ENCODE measurements around the gene PADI3. TPM values are rescaled to one million over a fixed set of nuclear protein-coding genes. Genes with fewer than 3 reads are reported as not detected.

PADI3 gene
- total and polyA plus RNA-seq, 2 donors (not counting 3 experiments of a cell fraction or from before 2014, with no cell fraction given), result not detected

GRCh38 chr1:17306407-17306806 lies 57.5 kb downstream of the PADI3 start:
- CTCF ChIA-PET, result no interaction called here

DNA sequence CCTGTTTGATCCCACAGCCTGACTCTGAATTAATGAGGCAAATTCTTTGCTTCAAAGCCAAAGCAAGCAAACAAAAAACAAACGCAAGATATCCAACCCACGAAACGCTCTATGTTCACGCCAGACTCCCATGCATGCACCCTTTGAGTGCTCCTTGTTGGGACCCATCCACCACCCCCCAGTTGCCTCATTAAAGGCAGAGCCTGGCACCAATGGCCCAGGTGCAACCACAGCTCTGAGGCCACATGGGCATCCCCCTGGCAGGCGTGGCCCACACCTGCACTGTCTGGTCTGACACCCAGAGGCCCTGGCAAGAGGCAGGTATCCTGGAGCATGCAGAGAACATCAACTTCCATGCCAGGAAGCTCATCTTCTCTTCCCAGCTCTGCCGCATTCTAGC lies 58.0 kb downstream of the PADI3 start:
- Histone ChIP-seq H3K79me2 (ENCODE audit: control insufficient read depth, insufficient read depth, low read length) (no peaks in the 10 kb centered on the region), H3K9me1 (replicated peaks; ENCODE audit: control insufficient read depth, extremely low read depth, insufficient read depth, low read length) (no peaks in the 10 kb centered on the region), H4K20me1 (replicated peaks; ENCODE audit: control insufficient read depth, extremely low read depth, insufficient read depth, low read length) (no peaks in the 10 kb centered on the region), H3K27me3 (ENCODE audit: control insufficient read depth in 2 of 2, insufficient read depth in 2 of 2, low read length in 2 of 2) (peaks cover 0 to 2% of the 10 kb centered on the region in 2 experiments), H3K4me1 (ENCODE audit: control insufficient read depth, extremely low read depth, insufficient read depth, low read length) (no peaks in the 10 kb centered on the region), H3K4me2 (ENCODE audit: insufficient read depth, low read length) (no peak overlapping the region), H3K9ac (replicated peaks; ENCODE audit: extremely low read depth, insufficient read depth, low read length) (no peak overlapping the region), H3K36me3 (ENCODE audit: control insufficient read depth in 2 of 2, extremely low read depth in 1 of 2, insufficient read depth in 2 of 2, low read length in 2 of 2) (no peaks in the 10 kb centered on the region), H2AFZ (ENCODE audit: low read depth, low read length) (no peak overlapping the region), H3K27ac (ENCODE audit: insufficient read depth, low read depth, low read length) (no peak overlapping the region), H3K9me3 (replicated peaks; ENCODE audit: control insufficient read depth, insufficient read depth, low read length) (no peaks in the 10 kb centered on the region), H3K4me3 (replicated peaks in 1 of 3; ENCODE audit: insufficient read depth in 1 of 3, low read depth in 1 of 3, low read length in 3 of 3) (no peak overlapping the region)
- CTCF ChIA-PET, result no interaction called here
- intact Hi-C loops (cut with micrococcal nuclease), result no loop called here
- no peak for TF ChIP-seq FOS (IDR thresholded peaks at IDR 0.05; ENCODE audit: borderline replicate concordance, insufficient read depth, low read length)
- TF ChIP-seq CTCF (IDR thresholded peaks at IDR 0.05; ENCODE audit: extremely low read depth in 1 of 2, insufficient read depth in 1 of 2, low read depth in 1 of 2, low read length in 2 of 2), result no peak
- TF ChIP-seq POLR2A (IDR thresholded peaks at IDR 0.05; ENCODE audit: low read depth, low read length), result no peak
- TF ChIP-seq EZH2 (IDR thresholded peaks at IDR 0.05; ENCODE audit: borderline replicate concordance, low read depth, low read length, severe bottlenecking), result no peak
- TF ChIP-seq MAX (IDR thresholded peaks at IDR 0.05; ENCODE audit: insufficient read depth, insufficient read length), result no peak
- TF ChIP-seq GATA2 (IDR thresholded peaks at IDR 0.05; ENCODE audit: insufficient read depth, insufficient read length, low read depth, low read length), result no peak
- no peak for TF ChIP-seq POLR2AphosphoS5 (IDR thresholded peaks at IDR 0.05; ENCODE audit: insufficient read depth, low read depth, low read length)
- TF ChIP-seq MYC (IDR thresholded peaks at IDR 0.05; ENCODE audit: low read depth, low read length), result no peak
- no peak for TF ChIP-seq JUN (IDR thresholded peaks at IDR 0.05; ENCODE audit: borderline replicate concordance, insufficient read depth, insufficient read length, low read depth)
- POLR2A ChIA-PET, result interaction anchor here (0.6 kb wide), 1 partner anchor 133 kb away, joined by 3 read pairs; no protein-coding TSS in a partner anchor
- dilution Hi-C loops (cut with MboI; ENCODE audit: extremely low pct_ligation_motif_present, low sequenced_read_pairs), result no loop called here
- DNase-seq (ENCODE audit: low read depth, low spot score) (no peak), FAIRE-seq (no peak)
- no TSS peak for BruUV-seq (replicated peaks)

More at GRCh38 chr1:17306407-17306806, 57.5 kb downstream of the PADI3 start:
- no peak for DNase-seq (ENCODE audit: low read depth, low spot score)
- Histone ChIP-seq H3K27ac (ENCODE audit: insufficient read depth, low read depth, low read length) (no peak overlapping the region), H3K27me3 (ENCODE audit: control insufficient read depth in 2 of 2, insufficient read depth in 2 of 2, low read length in 2 of 2) (peaks cover 0 to 2% of the 10 kb centered on the region in 2 experiments), H4K20me1 (replicated peaks; ENCODE audit: control insufficient read depth, extremely low read depth, insufficient read depth, low read length) (no peaks in the 10 kb centered on the region), H3K4me1 (ENCODE audit: control insufficient read depth, extremely low read depth, insufficient read depth, low read length) (no peaks in the 10 kb centered on the region), H3K4me2 (ENCODE audit: insufficient read depth, low read length) (no peak overlapping the region), H3K79me2 (ENCODE audit: control insufficient read depth, insufficient read depth, low read length) (no peaks in the 10 kb centered on the region), H3K9me1 (replicated peaks; ENCODE audit: control insufficient read depth, extremely low read depth, insufficient read depth, low read length) (no peaks in the 10 kb centered on the region), H3K9me3 (replicated peaks; ENCODE audit: control insufficient read depth, insufficient read depth, low read length) (no peaks in the 10 kb centered on the region), H3K4me3 (replicated peaks in 1 of 3; ENCODE audit: insufficient read depth in 1 of 3, low read depth in 1 of 3, low read length in 3 of 3) (no peak overlapping the region), H3K36me3 (ENCODE audit: control insufficient read depth in 2 of 2, extremely low read depth in 1 of 2, insufficient read depth in 2 of 2, low read length in 2 of 2) (no peaks in the 10 kb centered on the region), H2AFZ (ENCODE audit: low read depth, low read length) (no peak overlapping the region), H3K9ac (replicated peaks; ENCODE audit: extremely low read depth, insufficient read depth, low read length) (no peak overlapping the region)
- dilution Hi-C loops (cut with MboI; ENCODE audit: extremely low pct_ligation_motif_present, low sequenced_read_pairs) (no loop called here), intact Hi-C loops (cut with micrococcal nuclease) (no loop called here)
- POLR2A ChIA-PET, result interaction anchor here (0.6 kb wide), 1 partner anchor 134 kb away, joined by 3 read pairs; no protein-coding TSS in a partner anchor
- no TSS peak for BruUV-seq (replicated peaks)
- no peak for FAIRE-seq
- TF ChIP-seq JUN (IDR thresholded peaks at IDR 0.05; ENCODE audit: borderline replicate concordance, insufficient read depth, insufficient read length, low read depth) (no peak), MYC (IDR thresholded peaks at IDR 0.05; ENCODE audit: low read depth, low read length) (no peak), GATA2 (IDR thresholded peaks at IDR 0.05; ENCODE audit: insufficient read depth, insufficient read length, low read depth, low read length) (no peak), POLR2AphosphoS5 (IDR thresholded peaks at IDR 0.05; ENCODE audit: insufficient read depth, low read depth, low read length) (no peak), POLR2A (IDR thresholded peaks at IDR 0.05; ENCODE audit: low read depth, low read length) (no peak), MAX (IDR thresholded peaks at IDR 0.05; ENCODE audit: insufficient read depth, insufficient read length) (no peak), EZH2 (IDR thresholded peaks at IDR 0.05; ENCODE audit: borderline replicate concordance, low read depth, low read length, severe bottlenecking) (no peak)

All from endothelial cell of umbilical vein (primary cell).